OCI-LY7 (cell line): ENCODE data around the gene TMEM100.

Experiments used
- CTCF ChIP-seq: fragments of 200-600 bp; sonication (generic); conservative IDR thresholded peaks from 2 replicates; pipeline ENCODE4 v1.5.1; 2014; ENCODE audit warnings: mild to moderate bottlenecking, antibody characterized with exemption, low read length, moderate library complexity, mixed read lengths
- EZH2phosphoT487 ChIP-seq: fragments of 200-600 bp; sonication (generic); IDR thresholded peaks from 2 replicates; pipeline ENCODE4 v1.6.1; 2018; ENCODE audit warnings: low read depth, borderline replicate concordance, mild to moderate bottlenecking, mixed run types, antibody characterized with exemption, low read length, moderate library complexity, mixed read lengths

- no peak for TF ChIP-seq CTCF
- no peak for TF ChIP-seq EZH2phosphoT487
These were observed 15.4 kb upstream of the TMEM100 start for GRCh38 chr17:55737976-55738501.
